PFSK-1 (cell line): Measurements from ENCODE around the gene NOCT.

ENCODE experiments used
- FOXP2 ChIP-seq: optimal IDR thresholded peaks from 2 replicates; pipeline ENCODE3; 2011; ENCODE audit warnings: borderline replicate concordance, control low read depth, inconsistent platforms; ENCODE audit not compliant: insufficient read depth; ENCODE audit errors: extremely low read length, extremely low read depth
- POLR2AphosphoS5 ChIP-seq: IDR thresholded peaks from 2 replicates; pipeline ENCODE4 v1.6.1; 2012; ENCODE audit warnings: low read depth, mild to moderate bottlenecking, control low read depth, low read length, moderate library complexity
- REST ChIP-seq, 2 experiments: IDR thresholded peaks; 2 replicates each; pipeline versions ENCODE4 v1.6.1 to v1.8.0; 2011 to 2012; ENCODE audit warnings: low read depth in 2 of 2, low read length in 2 of 2, control low read depth in 1 of 2, inconsistent platforms in 1 of 2, mild to moderate bottlenecking in 1 of 2, moderate library complexity in 1 of 2; ENCODE audit not compliant: insufficient read depth in 1 of 2
- SIN3A ChIP-seq: IDR thresholded peaks from 2 replicates; pipeline ENCODE4 v1.6.1; 2012; ENCODE audit warnings: mild to moderate bottlenecking, low read length, moderate library complexity, borderline replicate concordance; ENCODE audit not compliant: insufficient read depth
- TAF1 ChIP-seq: IDR thresholded peaks from 2 replicates; pipeline ENCODE4 v1.6.1; 2012; ENCODE audit warnings: low read length, control low read depth, borderline replicate concordance; ENCODE audit not compliant: insufficient read depth

The NOCT gene

GRCh38 chr4:138996090-138996489 is 19.5 kb upstream of the NOCT start:
- no peak for TF ChIP-seq TAF1
- no peak for TF ChIP-seq POLR2AphosphoS5
- TF ChIP-seq FOXP2 = no peak
- no peak for TF ChIP-seq SIN3A
- TF ChIP-seq REST (IDR thresholded peaks at IDR 0.05; ENCODE audit: insufficient read depth in 1 of 2, low read depth in 2 of 2, low read length in 2 of 2) = no peak

DNA sequence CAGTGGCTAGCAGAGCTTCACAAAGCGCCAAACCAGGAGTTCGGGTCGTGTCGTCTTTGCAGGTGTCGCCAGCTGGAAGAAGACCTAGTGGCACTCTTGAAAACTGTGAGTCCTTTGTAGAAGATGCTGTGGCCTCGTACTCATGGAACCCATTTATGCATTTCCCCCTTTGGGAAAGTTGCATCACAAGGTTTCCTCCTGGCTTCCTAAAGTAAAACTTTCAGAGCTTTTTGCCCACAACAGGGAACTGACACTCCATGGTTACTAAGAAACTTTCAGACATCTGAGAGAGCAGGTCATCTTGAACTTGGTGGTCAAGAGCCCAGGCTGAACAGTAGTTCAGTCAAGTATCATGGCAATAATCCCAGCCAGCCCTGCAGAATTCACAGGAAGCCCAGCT is 15.9 kb upstream of the NOCT start:
- no peak for TF ChIP-seq TAF1
- TF ChIP-seq POLR2AphosphoS5 = no peak
- no peak for TF ChIP-seq SIN3A
- no peak for TF ChIP-seq REST (IDR thresholded peaks at IDR 0.05; ENCODE audit: insufficient read depth in 1 of 2, low read depth in 2 of 2, low read length in 2 of 2)
- TF ChIP-seq FOXP2 = no peak

GRCh38 chr4:139005774-139006173 is 9.8 kb upstream of the NOCT start:
- TF ChIP-seq TAF1 = no peak
- no peak for TF ChIP-seq REST (IDR thresholded peaks at IDR 0.05; ENCODE audit: insufficient read depth in 1 of 2, low read depth in 2 of 2, low read length in 2 of 2)
- TF ChIP-seq FOXP2 = no peak
- TF ChIP-seq SIN3A = no peak
- no peak for TF ChIP-seq POLR2AphosphoS5

DNA sequence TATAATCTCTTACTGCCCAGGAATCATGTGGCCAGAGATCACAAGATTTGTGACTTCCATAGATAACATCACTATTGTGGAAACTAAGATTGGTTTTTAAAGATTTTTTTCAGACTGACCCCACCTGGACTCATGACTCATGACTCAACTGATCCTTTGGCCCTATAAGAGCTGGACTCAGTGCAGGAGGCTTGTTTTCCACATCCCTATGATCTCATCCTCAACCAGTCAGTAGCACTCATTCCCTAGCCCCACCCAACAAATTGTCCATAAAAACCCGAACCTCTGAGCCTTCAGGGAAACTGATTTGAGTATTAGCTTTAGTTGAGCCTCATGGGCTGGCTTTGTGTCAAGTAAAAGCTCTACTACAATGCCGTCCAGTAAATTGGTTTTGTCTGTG is 7.9 kb upstream of the NOCT start:
- no peak for TF ChIP-seq POLR2AphosphoS5
- TF ChIP-seq SIN3A = no peak
- TF ChIP-seq REST (IDR thresholded peaks at IDR 0.05; ENCODE audit: insufficient read depth in 1 of 2, low read depth in 2 of 2, low read length in 2 of 2) = no peak
- TF ChIP-seq FOXP2 = no peak
- TF ChIP-seq TAF1 = no peak

- TF ChIP-seq TAF1 (no peak), SIN3A (no peak), FOXP2 (no peak), REST (IDR thresholded peaks at IDR 0.05; ENCODE audit: insufficient read depth in 1 of 2, low read depth in 2 of 2, low read length in 2 of 2) (no peak), POLR2AphosphoS5 (no peak)
These were observed 5.9 kb upstream of the NOCT start for GRCh38 chr4:139009702-139010101.
